ENCODE measurements around the gene INTS13. TPM values are rescaled to one million over a fixed set of nuclear protein-coding genes. Genes with fewer than 3 reads are reported as not detected.
"Not testable (repeated sequence)": the region's sequence is repeated elsewhere in the genome, so short reads cannot be mapped to it uniquely, and the experiment has no call there.

The INTS13 gene
- total and polyA plus RNA-seq, 2 donors (not counting 1 experiment from before 2014, with no cell fraction given): 29.2 to 33.0 TPM

GRCh38 chr12:26906024-26906423 lies 31.8 kb downstream of the INTS13 start:
- no peaks in the 10 kb centered on the region for H3K27me3 ChIP-seq (ENCODE audit: control insufficient read depth, insufficient read depth, low read length)
- no peaks in the 10 kb centered on the region for H3K9me3 ChIP-seq (ENCODE audit: control insufficient read depth, insufficient read depth, low read depth, low read length)
- H3K36me3 ChIP-seq (ENCODE audit: control insufficient read depth, insufficient read depth, low read length): no peaks in the 10 kb centered on the region
- H3K27ac ChIP-seq (ENCODE audit: insufficient read depth, low read length): no peak overlapping the region
- H3K4me2 ChIP-seq (ENCODE audit: extremely low read depth, insufficient read depth, low read length): no peak overlapping the region
- no peak for TF ChIP-seq CTCF (conservative IDR thresholded peaks at IDR 0.05 in 1 of 2, IDR thresholded peaks at IDR 0.05 in 1 of 2; ENCODE audit: low read depth in 1 of 2, low read length in 2 of 2)
- TF ChIP-seq EZH2 (IDR thresholded peaks at IDR 0.05; ENCODE audit: low read length, missing control alignments): no peak
- H2AFZ ChIP-seq (ENCODE audit: low read length): no peak overlapping the region
- H3K9ac ChIP-seq (ENCODE audit: insufficient read depth, low read length): no peak overlapping the region
- DNase-seq (ENCODE audit: low read depth in 2 of 2): no peak
- no peak overlapping the region for H3K4me3 ChIP-seq (replicated peaks in 1 of 4; ENCODE audit: control extremely low read depth in 1 of 4, insufficient read depth in 1 of 4, low read depth in 3 of 4, low read length in 4 of 4)
- H4K20me1 ChIP-seq (ENCODE audit: control insufficient read depth, extremely low read depth, insufficient read depth, low read length): no peaks in the 10 kb centered on the region
- no peaks in the 10 kb centered on the region for H3K79me2 ChIP-seq (ENCODE audit: control insufficient read depth, insufficient read depth, low read length)
- no peaks in the 10 kb centered on the region for H3K4me1 ChIP-seq (ENCODE audit: control insufficient read depth, extremely low read depth, insufficient read depth, low read length)

- not testable (repeated sequence) for H3K27ac ChIP-seq (ENCODE audit: insufficient read depth, low read length); H4K20me1 ChIP-seq (ENCODE audit: control insufficient read depth, extremely low read depth, insufficient read depth, low read length); H3K4me1 ChIP-seq (ENCODE audit: control insufficient read depth, extremely low read depth, insufficient read depth, low read length); H3K4me3 ChIP-seq (replicated peaks in 1 of 4; ENCODE audit: control extremely low read depth in 1 of 4, insufficient read depth in 1 of 4, low read depth in 3 of 4, low read length in 4 of 4); H3K27me3 ChIP-seq (ENCODE audit: control insufficient read depth, insufficient read depth, low read length); DNase-seq (ENCODE audit: low read depth in 2 of 2); H3K9me3 ChIP-seq (ENCODE audit: control insufficient read depth, insufficient read depth, low read depth, low read length); H2AFZ ChIP-seq (ENCODE audit: low read length); H3K9ac ChIP-seq (ENCODE audit: insufficient read depth, low read length); H3K79me2 ChIP-seq (ENCODE audit: control insufficient read depth, insufficient read depth, low read length); H3K4me2 ChIP-seq (ENCODE audit: extremely low read depth, insufficient read depth, low read length); H3K36me3 ChIP-seq (ENCODE audit: control insufficient read depth, insufficient read depth, low read length)
These were observed 34.4 kb downstream of the INTS13 start for GRCh38 chr12:26903396-26903795.

- Histone ChIP-seq H3K9me3 (ENCODE audit: control insufficient read depth, insufficient read depth, low read depth, low read length) (no peaks in the 10 kb centered on the region), H3K9ac (ENCODE audit: insufficient read depth, low read length) (no peak overlapping the region), H3K27ac (ENCODE audit: insufficient read depth, low read length) (no peak overlapping the region), H3K36me3 (ENCODE audit: control insufficient read depth, insufficient read depth, low read length) (no peaks in the 10 kb centered on the region), H3K27me3 (ENCODE audit: control insufficient read depth, insufficient read depth, low read length) (no peaks in the 10 kb centered on the region), H3K79me2 (ENCODE audit: control insufficient read depth, insufficient read depth, low read length) (no peaks in the 10 kb centered on the region), H3K4me3 (replicated peaks in 1 of 4; ENCODE audit: control extremely low read depth in 1 of 4, insufficient read depth in 1 of 4, low read depth in 3 of 4, low read length in 4 of 4) (no peak overlapping the region), H4K20me1 (ENCODE audit: control insufficient read depth, extremely low read depth, insufficient read depth, low read length) (no peaks in the 10 kb centered on the region), H3K4me1 (ENCODE audit: control insufficient read depth, extremely low read depth, insufficient read depth, low read length) (no peaks in the 10 kb centered on the region), H3K4me2 (ENCODE audit: extremely low read depth, insufficient read depth, low read length) (no peak overlapping the region), H2AFZ (ENCODE audit: low read length) (no peak overlapping the region)
- TF ChIP-seq EZH2 (IDR thresholded peaks at IDR 0.05; ENCODE audit: low read length, missing control alignments) (no peak), CTCF (conservative IDR thresholded peaks at IDR 0.05 in 1 of 2, IDR thresholded peaks at IDR 0.05 in 1 of 2; ENCODE audit: low read depth in 1 of 2, low read length in 2 of 2) (no peak)
- no peak for DNase-seq (ENCODE audit: low read depth in 2 of 2)
These were observed 40.9 kb downstream of the INTS13 start for GRCh38 chr12:26896913-26897312.
